Mesodermal cell (in vitro differentiated cells): ENCODE results near the gene ALKBH5.

Experiments used
- H3K27ac ChIP-seq: 2 replicates; pipeline ENCODE4 v1.7.0; 2013; ENCODE audit warnings: mild to moderate bottlenecking, low read depth, low read length, moderate library complexity; ENCODE audit not compliant: severe bottlenecking
- H3K36me3 ChIP-seq: 2 replicates; pipeline ENCODE4 v1.7.1; 2013; ENCODE audit warnings: mild to moderate bottlenecking, low read length, moderate library complexity; ENCODE audit not compliant: control insufficient read depth, insufficient read depth
- H3K4me1 ChIP-seq: one replicate; pipeline ENCODE4 v1.7.1; 2013; ENCODE audit warnings: mild to moderate bottlenecking, low read length; ENCODE audit not compliant: insufficient read depth, control insufficient read depth, poor library complexity, severe bottlenecking
- H3K4me3 ChIP-seq: 2 replicates; pipeline ENCODE4 v1.7.0; 2013; ENCODE audit warnings: low read length, control low read depth, mild to moderate bottlenecking; ENCODE audit not compliant: insufficient read depth, poor library complexity, severe bottlenecking; ENCODE audit errors: extremely low read depth
- H3K9me3 ChIP-seq: 2 replicates; pipeline ENCODE4 v1.7.1; 2013; ENCODE audit warnings: mild to moderate bottlenecking, low read length, moderate library complexity; ENCODE audit not compliant: control insufficient read depth
- WGBS, 2 experiments: methylation state at CpG; one replicate each; pipeline ENCODE4 v1.1.5; 2013; ENCODE audit warnings: missing lambda C conversion rate in 2 of 2; ENCODE audit not compliant: insufficient coverage in 2 of 2; 5-methylcytosine and 5-hydroxymethylcytosine counted together

Gene ALKBH5

DNA sequence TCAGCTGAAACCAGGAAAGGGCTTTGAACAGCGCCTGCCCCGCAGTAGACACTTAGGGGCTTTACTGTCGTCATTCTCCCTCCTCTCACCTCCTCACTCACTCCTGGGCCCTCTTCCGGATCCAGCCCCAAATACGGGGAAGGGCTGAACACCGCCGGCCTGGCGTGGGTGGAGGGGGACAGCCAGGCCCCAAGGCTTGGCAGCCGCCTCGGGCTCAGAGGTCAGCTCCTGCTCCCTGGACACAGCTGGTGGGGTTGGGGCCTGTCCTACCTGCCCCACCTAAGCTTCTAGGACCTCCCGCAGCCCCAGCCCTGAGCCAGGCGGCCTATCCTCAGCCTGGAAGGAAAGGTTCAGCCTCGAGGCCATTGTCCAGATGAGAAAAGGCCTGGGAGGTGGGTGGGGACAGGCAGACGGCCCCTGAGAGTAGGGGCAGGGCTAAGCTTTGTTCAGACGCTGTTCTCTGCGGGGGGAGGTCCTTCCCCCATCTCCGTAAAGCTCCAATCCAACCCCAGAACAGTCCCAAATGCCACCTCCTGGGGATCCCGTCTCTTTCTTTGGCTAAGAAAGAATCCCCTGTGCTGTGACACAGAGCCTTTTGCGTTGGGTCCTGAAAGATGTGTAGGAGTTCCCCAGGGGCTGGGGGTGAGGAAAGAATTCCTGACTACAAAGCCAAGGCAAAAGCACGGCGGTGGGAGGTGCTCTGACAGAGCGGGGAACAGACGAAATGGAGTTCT is 40.9 kb downstream of the ALKBH5 start:
- Histone ChIP-seq H3K27ac (peak overlapping the region; percentile 88), H3K36me3 (peaks cover 6% of the 10 kb centered on the region), H3K9me3 (no peaks in the 10 kb centered on the region), H3K4me3 (peak overlapping the region; percentile 22), H3K4me1 (peaks cover 30% of the 10 kb centered on the region)
- WGBS, 2 experiments = 5 to 8% methylated on average over 15 to 18 of the region's 23 CpGs

DNA sequence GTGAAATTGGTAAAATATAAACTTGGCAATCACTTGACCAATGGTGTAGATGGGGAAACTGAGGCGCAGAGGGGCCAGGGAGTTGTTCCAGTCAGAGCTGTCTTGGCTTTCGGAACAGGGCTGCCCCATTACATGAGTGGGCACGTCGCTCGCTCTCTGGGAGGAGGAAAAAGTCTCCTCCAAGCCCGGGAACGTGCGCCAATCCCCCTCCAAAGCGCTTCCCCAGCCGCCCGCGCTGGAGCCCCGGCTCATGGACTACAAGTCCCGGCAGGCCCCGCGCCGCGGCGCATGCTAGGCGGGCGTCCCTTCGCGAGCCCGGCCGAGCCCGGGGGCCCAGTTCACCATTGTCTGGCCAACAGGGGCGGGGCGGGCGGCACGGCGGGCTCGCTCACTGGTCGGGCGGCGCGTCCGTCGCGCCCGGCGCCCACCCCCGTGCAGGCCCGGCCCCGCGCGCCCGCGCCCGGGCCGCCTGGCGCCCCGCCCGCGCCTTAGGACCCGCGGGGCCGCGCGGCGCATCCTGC is 41.6 kb downstream of the ALKBH5 start, which contains the start of gene LLGL1:
TSS of gene LLGL1 (plus strand) at position 515 of the 521 bp plus-strand sequence. CDS start 48 bp downstream, outside the sequence.
- WGBS, 2 experiments = 0 to 1% methylated on average over 38 to 57 of the region's 60 CpGs
- Histone ChIP-seq H3K9me3 (no peaks in the 10 kb centered on the region), H3K4me1 (peaks cover 30% of the 10 kb centered on the region)

DNA sequence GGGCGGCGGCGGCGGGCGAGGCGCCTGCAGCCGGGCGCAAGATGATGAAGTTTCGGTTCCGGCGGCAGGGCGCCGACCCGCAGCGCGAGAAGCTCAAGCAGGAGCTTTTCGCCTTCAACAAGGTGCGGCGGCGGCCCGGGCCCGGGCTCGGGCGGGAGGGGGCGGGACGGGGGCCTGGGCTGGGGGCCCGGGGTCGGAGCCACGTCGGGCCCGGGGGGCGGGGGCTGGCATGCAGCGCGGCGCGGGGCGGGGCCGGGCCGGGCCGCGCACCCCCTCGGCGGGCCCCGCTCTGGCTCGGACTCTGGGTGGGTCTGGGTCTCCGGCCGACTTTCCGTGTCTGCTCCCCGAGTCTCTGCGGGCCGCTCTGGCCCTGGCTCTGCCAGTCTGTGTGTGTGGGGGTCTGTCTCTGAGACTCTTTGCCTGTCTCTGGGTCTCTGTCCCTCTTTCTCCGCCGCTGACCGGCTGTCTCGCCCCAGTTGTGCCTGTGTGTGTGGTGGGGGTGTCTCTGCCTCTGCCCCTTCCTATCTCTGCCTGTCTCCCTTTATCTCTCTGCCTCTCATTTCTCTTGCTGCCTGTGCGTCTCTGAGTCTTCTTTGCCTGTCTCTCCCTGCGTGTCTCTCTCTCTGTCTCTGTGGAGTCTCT is 42.1 kb downstream of the ALKBH5 start:
- Histone ChIP-seq H3K4me3 (peak overlapping the region; percentile 85), H3K27ac (peak overlapping the region; percentile 45), H3K9me3 (no peaks in the 10 kb centered on the region), H3K4me1 (peaks cover 33% of the 10 kb centered on the region), H3K36me3 (peaks cover 11% of the 10 kb centered on the region)
- 0 to 1% methylated on average over 22 to 24 of the region's 57 CpGs for WGBS, 2 experiments

More for the DNA sequence above, 41.6 kb downstream of the ALKBH5 start, which contains the start of gene LLGL1:
- Histone ChIP-seq H3K4me3 (peak within 1 kb of the TSS; percentile 85), H3K27ac (peak within 1 kb of the TSS; percentile 88), H3K36me3 (peaks cover 11% of the 10 kb centered on the region)

DNA sequence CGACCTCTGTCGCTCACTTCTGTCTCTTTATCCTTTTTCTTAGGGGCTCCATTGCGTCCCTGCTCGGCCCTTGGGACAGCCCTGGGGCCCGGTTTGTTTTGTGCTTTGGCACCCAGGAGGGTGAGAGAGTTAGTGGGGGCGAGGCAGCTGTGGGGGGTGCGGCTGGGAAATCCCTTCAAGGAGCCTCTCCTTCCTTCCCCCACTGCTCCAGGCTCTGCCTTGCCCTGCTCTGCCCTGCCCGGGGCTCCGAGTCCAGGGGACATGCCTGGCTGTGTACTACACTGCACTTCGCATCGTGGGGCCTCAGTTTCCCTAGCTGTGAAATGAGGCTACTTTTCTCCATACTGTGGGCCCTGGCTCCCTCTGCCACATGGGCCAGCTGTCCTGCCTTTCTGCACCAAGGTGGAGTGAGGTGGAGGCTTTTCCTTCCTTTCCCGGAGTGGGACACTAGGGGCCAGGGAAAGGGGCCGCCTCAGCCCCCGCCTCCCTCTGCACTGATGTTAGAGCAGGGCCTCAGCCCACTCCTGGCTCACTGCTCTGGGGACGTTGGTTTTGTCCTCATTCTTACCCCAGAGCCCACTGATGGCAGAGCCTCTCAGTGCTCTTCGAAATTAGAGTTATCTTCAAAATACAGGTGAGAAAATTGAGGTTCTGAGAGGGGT is 42.8 kb downstream of the ALKBH5 start:
- Histone ChIP-seq H3K36me3 (peaks cover 11% of the 10 kb centered on the region), H3K4me1 (peaks cover 32% of the 10 kb centered on the region), H3K9me3 (no peaks in the 10 kb centered on the region), H3K27ac (peak overlapping the region; percentile 45), H3K4me3 (peak overlapping the region; percentile 85)
- WGBS, 2 experiments = 43 to 44% methylated on average over 10 of the region's 16 CpGs

DNA sequence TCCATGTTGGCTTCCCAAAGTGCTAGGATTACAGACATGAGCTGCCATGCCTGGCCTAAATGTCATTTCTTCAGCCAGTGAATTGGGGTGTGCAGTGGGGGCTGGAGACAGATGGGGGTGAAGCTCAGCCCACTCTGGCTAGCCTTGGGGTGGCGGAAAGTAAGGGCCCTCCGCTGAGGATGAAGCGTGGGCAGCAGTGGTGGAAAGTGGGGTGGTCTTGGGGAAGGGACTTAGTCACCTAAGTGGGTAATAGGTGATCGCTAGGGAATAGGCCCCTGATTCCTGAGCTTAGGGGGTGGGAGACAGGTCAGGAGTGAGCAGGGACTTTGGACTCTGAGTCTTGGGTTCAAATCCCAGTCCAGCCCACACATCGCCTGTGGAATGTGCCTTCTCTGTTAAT is 44.0 kb downstream of the ALKBH5 start:
- Histone ChIP-seq H3K36me3 (peaks cover 18% of the 10 kb centered on the region), H3K4me1 (peaks cover 32% of the 10 kb centered on the region), H3K4me3 (no peak overlapping the region), H3K27ac (no peak overlapping the region), H3K9me3 (no peaks in the 10 kb centered on the region)
- 98 to 100% methylated on average over 4 of the region's 5 CpGs for WGBS, 2 experiments

DNA sequence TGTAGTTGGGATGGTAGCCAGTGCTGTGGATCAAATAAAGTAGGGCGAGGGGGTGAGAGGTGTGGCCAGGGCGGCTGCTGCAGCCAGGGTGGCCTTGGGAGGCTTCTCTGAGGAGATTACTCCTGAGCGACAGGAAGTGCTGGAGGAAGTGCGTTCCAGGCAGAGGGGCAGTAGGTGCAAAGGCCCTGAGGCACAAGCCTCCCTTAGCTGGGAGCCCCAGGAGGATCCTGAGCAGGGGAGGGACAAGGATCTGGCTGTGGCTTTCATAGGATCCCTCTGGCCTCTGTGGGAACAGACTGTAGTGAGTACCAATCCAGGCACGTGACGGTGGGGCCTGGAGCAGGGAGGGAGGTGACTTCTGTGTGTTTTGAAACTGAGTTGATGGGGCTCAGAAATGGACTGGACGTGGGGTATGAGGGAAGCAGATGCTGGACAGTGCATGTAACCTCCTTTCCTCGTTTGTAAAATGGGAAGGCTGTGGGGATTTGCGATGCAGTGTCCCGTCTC is 44.6 kb downstream of the ALKBH5 start:
- H3K9me3 ChIP-seq = no peaks in the 10 kb centered on the region
- H3K36me3 ChIP-seq = peaks cover 24% of the 10 kb centered on the region
- H3K27ac ChIP-seq = no peak overlapping the region
- peaks cover 32% of the 10 kb centered on the region for H3K4me1 ChIP-seq
- WGBS, 2 experiments = 95 to 98% methylated on average over 9 to 10 of the region's 10 CpGs
- H3K4me3 ChIP-seq = no peak overlapping the region

DNA sequence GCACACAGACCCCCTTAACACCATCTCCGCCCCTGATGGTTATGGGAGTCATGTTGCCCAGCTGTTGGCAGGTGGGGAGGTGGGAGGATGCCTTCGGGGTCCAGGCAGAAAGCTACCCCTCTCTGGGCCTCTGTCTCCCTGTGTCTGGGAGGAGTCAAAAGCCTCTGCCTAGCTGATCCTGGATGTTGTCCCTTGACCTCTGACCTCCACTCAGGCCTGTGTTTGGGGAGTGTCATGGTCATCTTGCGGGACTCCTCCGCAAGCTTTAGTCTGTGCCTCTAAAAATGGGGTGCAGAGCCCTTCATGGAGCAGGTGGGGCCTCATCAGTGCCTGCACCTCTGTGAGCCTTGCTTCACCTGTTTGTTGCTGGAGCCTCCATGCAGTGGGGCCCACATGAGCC is 45.6 kb downstream of the ALKBH5 start:
- Histone ChIP-seq H3K4me1 (peaks cover 26% of the 10 kb centered on the region), H3K27ac (no peak overlapping the region), H3K9me3 (no peaks in the 10 kb centered on the region), H3K36me3 (peaks cover 34% of the 10 kb centered on the region), H3K4me3 (no peak overlapping the region)
- 84 to 96% methylated on average over 2 to 4 of the region's 4 CpGs for WGBS, 2 experiments

DNA sequence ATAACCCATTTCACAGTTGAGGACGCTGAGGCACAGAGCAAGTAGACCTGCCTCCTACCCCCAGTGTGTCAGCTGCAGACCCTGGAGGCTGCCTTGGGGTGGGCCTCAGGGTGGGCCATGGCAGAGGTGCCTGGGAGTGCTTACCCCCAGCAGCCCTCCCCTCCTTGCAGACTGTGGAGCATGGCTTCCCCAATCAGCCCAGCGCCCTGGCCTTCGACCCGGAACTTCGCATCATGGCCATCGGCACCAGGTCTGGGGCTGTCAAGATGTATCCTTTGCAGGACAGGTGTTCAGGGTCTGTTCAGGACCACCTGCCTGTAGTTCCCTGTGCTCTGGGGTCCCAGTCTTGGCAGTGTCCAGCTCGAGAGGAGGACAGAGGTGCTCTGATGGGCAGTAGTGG is 46.1 kb downstream of the ALKBH5 start:
- H3K4me3 ChIP-seq = no peak overlapping the region
- H3K27ac ChIP-seq = no peak overlapping the region
- 98% methylated on average over 6 to 7 of the region's 7 CpGs for WGBS, 2 experiments
- H3K36me3 ChIP-seq = peaks cover 39% of the 10 kb centered on the region
- H3K4me1 ChIP-seq = peaks cover 22% of the 10 kb centered on the region
- no peaks in the 10 kb centered on the region for H3K9me3 ChIP-seq

DNA sequence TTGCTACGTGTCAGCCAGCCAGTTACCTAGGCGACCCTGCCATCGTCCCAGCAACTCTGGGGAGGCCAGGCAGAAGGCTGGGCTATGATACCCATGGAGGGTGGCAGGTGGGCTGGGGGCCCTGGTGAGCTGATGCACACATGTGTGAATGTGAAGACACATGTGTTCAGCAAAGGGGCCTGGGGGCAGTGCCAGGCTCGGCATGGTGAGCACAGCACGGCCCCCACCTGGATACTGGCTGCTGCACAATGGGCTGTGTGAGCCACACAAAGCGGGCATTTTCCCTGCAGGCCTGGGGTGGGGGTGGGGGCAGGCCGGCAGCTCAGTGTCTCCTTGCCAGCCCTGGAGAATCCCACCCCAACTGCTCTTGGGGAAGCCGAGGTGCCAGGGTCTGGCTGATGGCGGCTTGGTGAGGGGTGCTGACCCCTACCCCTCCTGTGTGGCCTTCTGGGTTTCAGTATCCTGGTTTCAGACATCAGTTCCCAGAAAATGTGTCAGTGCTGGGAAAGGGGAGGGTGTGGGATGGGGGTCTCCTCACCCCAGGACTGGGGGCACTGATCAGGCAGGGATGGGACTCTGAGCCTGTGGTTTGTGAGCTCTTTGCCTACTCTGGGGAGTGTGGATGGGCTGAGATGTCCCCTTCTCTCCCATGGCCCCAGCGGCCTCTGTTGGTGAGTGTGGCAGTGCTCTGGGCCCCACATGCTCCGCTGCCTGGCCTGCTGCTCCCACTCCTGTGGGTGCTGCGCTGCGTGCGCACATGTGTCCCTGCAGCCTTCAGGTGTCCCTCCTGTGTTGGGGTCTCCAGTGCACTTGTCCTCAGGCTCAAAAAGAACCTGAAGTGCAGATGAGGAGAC is 46.9 kb downstream of the ALKBH5 start:
- no peaks in the 10 kb centered on the region for H3K9me3 ChIP-seq
- H3K27ac ChIP-seq = no peak overlapping the region
- peaks cover 46% of the 10 kb centered on the region for H3K36me3 ChIP-seq
- H3K4me1 ChIP-seq = peaks cover 22% of the 10 kb centered on the region
- WGBS, 2 experiments = 79 to 85% methylated on average over 10 to 13 of the region's 14 CpGs
- H3K4me3 ChIP-seq = no peak overlapping the region

DNA sequence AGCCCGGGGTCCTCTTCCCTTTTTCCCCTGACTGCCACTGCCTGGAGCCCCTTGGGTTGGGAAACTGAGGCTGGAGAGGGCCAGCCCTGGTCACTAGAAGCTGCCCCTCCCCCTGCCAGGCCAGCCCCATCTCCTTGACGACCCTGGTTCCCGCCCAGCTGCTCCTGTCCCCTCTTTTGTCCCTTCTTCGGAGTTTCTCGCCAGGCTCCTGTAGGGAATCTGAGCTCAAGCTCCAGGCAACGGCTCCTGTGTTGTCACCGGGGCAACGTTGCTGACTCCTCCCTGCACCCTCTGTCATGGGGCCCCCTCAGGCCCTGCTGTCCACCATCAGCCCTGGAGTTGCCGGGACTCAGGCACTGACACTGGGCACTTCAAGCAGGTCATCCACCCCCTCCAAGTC is 47.5 kb downstream of the ALKBH5 start:
- peak overlapping the region; percentile 23 for H3K27ac ChIP-seq
- H3K9me3 ChIP-seq = no peaks in the 10 kb centered on the region
- H3K36me3 ChIP-seq = peaks cover 52% of the 10 kb centered on the region
- WGBS, 2 experiments = 59 to 61% methylated on average over 8 to 9 of the region's 9 CpGs
- no peak overlapping the region for H3K4me3 ChIP-seq
- peaks cover 28% of the 10 kb centered on the region for H3K4me1 ChIP-seq
